Measurements from ENCODE around the gene ATOH7.
"Not testable (repeated sequence)": the region's sequence is repeated elsewhere in the genome, so short reads cannot be mapped to it uniquely, and the experiment has no call there.

ATOH7 gene

DNA sequence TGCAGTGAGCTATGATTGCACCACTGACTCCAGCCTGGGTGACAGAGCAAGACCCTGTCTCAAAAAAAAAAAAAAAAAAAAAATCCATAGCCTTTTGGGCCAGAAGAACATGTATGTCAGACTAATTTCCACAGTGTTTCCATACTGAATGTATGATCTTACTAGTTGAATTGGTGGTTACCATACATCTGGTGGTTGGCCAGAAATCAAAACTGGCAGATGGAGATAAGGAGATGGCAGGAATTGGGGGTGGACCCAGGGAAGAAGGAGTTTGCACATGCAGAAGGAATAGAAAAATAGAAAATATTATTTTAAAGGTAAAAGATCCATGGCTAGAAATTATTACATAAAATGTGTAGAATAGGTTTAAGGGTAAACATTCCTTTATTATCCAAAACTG, 3.7 kb upstream of the ATOH7 start:
- DNase-seq: no peak

DNA sequence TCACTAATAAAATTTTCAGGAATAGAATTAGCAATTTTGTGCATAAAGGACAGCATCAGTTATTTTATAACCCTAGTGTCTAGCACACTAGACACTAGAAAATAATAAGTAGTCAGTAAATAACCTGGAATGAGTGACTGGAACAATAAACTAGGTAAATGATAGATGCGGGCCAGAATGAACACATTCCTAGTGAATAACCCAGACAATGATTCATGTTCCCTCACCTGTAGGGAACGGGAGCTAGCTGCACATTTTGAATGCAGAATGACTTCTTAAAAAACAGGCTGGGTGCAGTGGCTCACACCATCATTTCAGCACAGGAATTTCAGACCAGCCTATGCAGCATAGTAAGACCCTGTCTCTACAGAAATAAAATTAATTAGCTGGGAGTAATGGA, 3.2 kb upstream of the ATOH7 start:
- DNase-seq: no peak

DNA sequence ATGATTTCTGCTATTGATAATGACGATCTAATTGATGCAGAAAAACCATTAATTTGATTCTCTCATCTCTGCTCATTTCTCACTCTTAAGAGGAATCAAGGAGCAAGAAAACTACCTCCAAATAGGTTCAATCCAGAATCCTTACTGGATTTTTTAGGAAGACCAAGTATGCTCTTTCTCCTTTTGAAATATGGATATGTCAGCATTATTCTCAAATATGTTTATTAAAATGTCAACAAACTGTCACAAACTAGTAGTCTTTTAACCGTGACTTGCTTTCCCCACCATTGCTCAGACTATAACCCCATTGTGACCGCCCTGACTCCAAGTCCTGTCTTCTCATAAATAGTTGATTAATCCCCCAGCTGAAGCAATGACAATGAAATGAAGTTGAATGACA, 1.1 kb upstream of the ATOH7 start:
- no peak for DNase-seq

DNA sequence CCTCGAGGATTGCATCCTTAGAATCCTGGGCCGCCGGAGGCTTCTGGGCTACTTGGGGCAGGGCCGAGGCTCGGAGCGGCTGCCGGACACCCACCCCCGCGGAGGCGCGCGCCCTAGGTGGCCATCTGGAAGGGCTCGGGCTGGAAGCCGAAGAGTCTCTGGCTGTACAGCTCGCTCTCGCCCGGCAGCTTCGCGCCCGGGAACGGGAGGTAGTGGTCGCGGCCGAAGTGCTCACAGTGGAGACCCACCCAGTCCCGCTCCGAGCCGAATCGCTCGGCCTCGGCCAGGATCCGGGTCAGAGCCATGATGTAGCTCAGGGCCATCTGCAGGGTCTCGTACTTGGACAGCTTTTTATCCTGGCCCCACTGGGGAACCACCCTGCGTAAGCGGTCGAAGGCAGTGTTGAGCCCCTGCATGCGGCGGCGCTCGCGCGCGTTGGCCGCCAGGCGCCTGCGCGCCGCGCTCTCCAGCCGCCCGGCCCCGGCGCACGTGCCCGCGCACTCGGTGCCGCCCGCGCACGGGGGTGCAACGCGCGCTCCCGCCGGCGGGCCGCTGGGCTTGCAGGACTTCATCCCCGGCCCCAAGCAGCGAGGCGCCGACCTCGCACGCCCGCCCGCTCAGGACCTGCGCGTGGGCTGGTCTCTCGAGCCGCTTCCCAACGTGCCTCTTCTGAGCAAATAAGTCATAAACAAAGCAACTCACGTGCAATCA, 652 bp downstream of the ATOH7 start:
- peak; percentile 67 for DNase-seq

DNA sequence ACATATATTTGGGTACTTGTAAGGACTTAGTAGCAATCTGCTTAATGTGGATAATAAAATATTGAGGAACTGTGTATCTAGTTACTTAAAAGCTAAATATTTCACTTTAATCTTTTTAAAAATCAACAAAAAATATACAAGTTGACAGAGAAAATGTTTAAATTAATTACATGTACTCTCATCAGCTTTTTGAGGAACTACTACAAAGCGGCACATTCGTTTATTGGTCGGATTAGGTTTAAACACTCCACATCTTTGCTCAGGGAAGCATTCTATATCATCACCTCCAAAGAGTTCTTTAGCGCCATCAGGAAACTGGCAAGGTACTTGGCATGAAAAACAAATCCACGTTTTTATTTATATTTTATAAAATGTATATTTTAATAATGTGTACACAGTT, 1.6 kb downstream of the ATOH7 start:
- DNase-seq: no peak

DNA sequence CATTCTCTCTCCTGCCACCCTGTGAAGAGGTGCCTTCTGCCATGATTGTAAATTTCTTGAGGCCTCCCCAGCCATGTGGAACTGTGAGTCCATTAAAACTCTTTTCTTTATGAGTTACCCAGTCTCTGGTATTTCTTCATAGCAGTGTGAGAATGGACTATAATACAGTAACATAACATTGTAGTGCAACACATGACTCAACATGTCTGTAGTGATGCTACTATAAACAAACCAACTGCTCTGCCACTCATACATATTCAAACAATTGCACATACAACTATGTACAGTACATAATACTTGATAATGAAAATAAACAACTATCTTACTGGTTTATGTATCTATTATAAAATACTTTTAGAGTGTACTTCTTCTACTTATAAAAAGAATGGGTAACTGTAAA, 7.1 kb downstream of the ATOH7 start:
- no peak for DNase-seq

DNA sequence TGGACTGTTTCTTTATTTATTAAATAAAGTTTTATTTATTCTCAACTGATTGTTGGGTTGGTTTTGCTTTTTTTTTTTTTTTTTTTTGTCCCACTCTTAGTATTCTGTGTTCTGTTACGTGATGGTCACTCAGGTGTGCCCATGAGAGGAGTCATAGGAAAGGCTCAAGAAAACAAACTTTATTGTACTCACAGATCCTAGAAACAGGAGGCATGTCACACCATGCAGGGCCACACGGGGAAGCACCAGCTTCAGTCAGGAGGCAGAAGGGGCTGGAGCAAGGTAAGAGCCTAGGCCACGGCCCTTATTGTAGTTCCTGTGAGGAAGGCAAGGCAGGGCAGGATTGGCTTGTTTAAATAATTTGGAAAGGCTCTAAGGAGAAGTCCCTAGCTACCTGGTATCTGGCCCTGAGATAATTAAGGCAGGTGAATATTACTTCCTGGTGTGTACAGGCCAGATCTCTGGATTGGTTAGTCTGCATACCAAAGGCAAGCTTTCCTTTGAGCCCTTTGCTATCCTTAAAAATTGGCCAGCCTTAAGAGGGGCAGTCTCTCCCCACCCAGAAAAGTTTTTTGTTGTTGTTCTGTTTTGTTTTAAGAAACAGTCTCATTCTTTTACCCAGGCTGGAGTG, 8.3 kb downstream of the ATOH7 start:
- peak; percentile 9 for DNase-seq

DNA sequence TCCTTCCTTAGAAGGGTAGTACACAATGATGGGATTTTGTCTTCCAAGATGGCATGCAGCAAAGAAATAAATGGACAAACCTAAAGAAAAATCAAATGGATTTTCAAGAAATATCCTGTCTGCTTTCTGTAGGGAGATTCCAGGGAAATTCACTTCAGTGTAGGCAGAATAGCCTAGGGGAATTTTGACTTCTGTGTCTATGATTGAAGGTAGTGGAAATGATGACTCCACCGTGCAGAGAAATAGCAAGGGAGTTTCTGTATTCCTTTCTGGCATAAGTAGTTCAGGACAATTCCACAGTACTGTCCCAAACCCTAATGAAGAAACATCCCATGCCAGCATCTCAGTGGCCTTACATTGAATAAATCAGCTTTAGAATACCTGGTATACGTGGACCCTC, 9.5 kb downstream of the ATOH7 start:
- DNase-seq: no peak

DNA sequence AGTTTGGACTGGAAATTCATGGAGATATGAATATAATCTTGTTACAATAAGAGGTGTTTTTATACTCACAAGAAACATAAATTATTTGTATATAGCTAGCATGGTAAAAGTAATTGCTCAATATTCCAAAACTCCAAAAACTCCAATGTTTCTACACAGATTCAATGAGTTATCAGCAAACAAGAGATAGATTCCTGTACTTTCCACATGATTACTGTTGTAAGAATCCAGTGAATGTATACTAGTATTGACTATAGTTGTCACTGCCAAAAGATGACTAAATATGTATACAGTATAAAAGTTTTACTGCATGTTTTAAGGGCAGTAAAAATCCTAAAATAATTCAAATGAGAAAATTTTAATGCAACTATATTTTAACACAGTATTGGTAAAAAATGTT, 10.7 kb downstream of the ATOH7 start:
- no peak for DNase-seq

DNA sequence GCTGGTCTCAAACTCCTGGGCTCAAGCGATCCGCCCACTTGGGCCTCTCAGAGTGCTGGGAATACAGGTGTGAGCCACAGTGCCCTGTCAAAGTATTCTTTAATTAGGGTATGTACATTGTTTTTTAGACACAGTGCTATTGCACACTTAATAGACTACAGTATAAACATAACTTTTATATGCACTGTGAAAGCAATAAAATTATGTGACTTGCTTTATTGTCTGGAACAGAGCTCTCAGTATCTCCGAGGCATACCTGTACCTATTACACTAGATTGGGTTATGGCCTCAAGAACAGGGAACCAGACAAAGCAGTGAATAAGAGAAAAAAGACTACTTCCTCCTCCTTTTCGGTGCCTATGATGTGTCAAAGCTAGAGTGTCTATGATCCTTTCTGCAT, 13.1 kb downstream of the ATOH7 start:
- DNase-seq: no peak

DNA sequence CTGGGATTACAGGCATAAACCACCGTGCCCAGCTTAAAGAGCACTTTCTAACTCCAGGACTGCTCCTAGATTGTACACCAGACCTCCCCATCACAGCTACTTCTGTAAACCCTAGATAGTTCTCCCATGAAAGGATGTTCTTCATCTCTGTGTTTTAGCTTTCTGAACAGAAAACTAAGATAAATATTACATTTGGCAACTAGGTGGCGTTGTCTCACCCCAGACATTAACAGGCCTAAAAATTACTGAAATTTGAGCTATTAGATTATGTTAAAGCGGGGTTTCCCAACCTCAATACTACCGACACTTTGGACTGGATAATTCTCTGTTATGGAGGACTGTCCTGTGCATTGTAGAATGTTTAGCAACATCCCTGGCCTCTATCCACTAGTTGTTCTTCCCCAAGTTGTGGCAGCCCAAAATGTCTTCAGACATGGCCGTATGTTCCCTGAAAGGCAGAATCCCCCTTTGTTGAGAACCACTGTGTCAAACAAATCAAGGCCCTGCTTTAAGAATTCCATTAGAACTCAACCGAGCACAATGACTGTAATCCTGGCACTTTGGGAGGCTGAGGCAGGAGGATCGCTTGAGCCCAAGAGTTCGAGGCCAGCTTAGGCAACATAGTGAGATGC, 19.1 kb downstream of the ATOH7 start:
- no peak for DNase-seq

DNA sequence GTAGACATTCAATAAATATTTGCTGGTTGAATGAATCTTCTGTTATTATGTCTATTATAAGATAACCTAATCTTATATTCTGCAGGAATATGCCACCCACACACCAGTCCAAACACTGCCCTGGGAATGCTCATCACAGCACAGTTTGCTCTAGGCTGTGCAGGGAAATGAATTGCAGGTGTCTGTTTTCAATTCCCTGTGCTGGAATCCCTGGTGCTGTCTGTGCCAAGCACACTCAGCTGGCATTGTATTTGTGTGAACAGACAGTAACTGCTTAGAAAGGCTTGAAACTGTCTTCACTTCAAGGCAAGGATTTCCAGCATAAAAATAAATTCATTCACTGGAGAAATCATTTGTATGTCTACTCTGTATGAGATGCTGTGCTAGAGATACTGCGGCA, 20.2 kb downstream of the ATOH7 start:
- no peak for DNase-seq

DNA sequence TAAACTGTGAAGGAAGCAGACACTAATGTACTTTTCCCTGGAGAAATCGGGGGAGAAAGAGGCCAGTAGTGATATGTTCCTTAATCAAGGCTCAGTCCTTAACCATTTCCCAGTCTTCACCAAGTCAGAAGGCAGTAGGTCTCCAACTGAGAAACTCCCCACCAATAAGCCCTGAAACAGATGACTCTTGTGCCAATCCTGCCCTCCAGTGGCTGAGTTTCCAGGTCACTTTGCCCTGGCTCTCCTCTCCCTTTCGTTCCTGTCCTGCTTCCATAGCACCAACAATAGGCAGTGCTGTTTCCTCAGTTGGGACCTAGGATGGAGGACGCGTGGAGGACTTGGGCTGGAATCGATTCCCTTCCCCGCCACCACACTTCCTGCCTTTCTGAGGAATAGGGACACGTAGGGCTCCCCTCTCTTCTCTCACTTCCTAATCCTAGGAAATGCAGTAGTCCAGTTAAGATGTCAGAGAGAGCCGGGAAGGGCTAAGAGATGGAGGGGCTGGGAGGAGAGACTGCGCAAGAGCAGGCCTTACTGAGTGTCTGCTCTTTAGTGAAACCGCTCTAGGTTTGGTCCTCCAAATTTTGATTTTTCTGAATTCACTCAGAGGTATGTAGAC, 23.4 kb downstream of the ATOH7 start:
- peak; percentile 35 for DNase-seq

DNA sequence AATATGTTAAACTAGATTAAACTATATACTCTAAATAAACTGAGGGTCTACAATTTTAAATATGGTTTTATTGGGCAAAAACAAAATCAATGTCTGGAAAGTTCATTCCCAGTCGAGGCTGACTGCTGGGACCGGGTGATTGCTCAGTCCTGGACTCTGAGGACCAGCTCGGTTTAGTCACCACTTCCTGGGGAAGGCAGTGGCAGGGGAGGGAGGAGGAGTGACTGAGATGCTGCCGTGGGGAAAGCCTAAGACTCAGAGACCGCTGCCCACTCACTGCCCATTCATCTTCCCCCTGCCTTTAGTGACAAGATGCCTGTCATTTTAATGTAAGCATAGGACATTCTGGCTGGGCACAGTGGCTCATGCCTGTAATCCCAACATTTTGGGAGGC, 29.0 kb downstream of the ATOH7 start:
- peak; percentile 14 for DNase-seq

DNA sequence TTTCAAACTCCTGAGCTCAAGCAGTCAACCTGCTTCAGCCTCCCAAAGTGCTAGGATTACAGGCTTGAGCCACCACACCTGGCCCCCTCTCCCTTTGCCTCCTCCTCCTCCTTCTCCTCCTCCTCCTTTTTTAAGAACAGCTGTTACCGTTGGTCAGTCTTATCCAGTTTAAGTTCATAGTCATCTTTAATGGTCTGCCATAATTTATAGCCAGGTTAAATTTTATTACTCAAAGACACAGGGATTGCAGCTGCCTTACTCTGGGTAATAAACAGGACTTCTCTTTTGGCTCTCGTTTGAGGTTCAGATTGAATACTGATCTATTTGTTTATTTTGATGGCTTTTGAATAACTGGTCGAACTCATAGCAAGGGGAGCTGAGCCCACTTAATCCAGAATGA, 35.2 kb downstream of the ATOH7 start:
- no peak for DNase-seq

DNA sequence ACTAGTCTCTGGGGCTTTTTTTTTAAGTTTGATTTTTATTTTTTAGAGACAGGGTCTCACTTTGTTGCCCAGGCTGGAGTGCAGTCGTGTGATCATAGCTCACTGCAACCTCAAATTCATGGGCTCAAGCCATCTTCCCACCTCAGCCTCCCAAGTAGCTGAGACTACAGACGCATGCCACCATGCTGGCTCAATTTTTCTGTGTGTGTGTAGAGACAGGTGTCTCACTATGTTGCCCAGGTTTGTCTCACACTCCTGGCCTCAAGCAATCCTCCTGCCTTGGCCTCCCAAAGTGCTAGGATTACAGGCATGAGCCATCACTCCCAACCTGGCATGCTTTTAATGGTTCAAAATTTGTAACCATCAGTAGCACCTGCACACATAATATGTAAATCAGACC, 36.1 kb downstream of the ATOH7 start:
- DNase-seq: not testable (repeated sequence)

DNA sequence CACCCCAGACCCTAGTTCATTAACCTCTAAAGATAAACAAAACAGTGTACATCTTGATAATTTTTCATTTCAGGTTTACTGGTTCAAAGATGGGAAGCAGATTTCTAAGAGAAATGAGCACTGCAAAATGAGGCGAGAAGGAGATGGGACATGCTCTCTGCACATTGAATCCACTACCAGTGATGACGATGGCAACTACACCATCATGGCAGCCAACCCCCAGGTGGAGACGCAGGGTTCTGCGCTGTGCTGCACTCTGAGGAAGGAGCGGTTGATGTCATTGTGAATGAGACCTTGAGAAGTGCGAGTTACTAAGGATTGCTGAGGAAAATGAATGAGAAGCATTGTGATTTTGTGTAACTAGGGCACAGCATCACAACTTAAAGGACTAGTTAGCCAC, 37.6 kb downstream of the ATOH7 start:
- no peak for DNase-seq

DNA sequence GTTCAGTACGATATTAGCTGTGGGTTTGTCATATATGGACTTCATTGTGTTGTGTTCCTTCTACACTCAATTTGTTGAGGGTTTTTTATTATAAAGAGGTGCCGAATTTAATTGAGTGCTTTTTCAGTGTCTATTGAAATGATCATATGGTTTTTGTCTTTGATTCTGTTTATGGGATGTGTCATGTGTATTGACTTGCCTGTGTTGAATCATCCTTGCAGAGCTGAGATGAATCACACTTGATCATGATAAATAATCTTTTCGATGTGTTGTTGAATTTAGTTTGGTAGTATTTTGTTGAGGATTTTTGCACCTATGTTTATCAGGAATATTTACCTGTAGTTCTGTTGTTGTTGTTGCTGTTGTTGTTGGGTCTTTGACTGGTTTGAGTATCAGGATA, 39.8 kb downstream of the ATOH7 start:
- DNase-seq: no peak

DNA sequence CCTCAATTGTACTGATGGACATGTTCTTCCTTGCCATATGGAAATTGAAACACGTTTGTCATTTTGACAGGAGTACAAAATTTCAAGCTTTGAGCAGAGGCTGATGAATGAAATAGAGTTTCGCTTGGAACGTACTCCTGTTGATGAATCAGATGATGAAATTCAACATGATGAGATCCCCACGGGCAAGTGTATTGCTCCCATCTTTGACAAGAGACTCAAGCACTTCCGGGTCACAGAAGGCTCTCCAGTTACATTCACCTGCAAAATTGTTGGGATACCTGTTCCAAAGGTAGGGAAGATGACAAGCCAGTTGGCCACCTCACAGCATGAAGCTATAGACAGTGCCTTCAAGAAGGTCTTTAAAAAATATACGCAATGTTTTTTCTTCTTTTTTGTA, 43.1 kb downstream of the ATOH7 start:
- no peak for DNase-seq

DNA sequence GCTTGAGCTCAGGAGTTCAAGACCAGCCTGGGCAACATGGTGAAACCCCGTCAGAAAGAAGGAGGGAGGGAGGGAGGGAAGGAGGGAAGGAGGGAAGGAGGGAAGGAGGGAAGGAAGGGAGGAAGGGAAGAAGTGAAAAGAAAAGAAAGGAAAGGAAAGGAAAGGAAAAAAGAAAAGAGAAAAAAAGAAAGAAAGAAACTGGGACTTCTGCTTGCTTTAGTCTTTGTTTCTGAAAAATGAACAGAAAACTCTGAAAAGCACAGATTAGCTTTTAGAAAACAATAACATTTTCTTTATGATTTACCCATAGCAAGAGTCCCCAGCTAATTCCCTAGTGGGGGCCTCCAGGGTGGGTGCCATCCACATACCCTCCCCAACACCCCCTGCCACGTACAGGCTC, 46.8 kb downstream of the ATOH7 start:
- no peak for DNase-seq

DNA sequence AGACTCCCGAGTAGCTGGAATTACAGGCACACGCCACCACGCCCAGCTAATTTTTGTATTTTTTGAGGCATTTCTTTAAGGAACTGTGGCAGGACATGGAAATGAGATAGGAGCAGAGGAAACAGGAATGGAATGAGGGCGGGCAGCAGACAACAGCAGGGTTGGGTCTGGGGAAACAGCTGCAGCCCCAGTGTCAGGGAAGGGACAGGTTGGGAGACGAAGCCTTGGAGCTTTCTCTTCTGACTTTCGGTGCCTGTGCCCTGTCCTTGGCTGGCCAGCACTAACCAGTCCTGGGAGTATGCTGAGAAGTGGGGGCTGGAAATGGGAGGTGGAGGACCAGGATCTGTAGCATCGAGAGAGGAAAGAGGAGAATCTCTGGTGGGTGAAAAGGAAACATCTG, 47.4 kb downstream of the ATOH7 start:
- no peak for DNase-seq

All from stimulated activated CD4-positive, alpha-beta T cell treated with anti-CD3 and anti-CD28 coated beads, Interleukin-15, amount 100 ng/mL, for 24 hours (primary cell).